GM21619 (cell line): ENCODE measurements around the gene NTM.

Experiments used
- ATAC-seq: cut with Tn5 transposase; IDR thresholded peaks from one replicate; pipeline ENCODE4 v1.9.1; 2021; ENCODE audit not compliant: unreplicated experiment

The NTM gene

DNA sequence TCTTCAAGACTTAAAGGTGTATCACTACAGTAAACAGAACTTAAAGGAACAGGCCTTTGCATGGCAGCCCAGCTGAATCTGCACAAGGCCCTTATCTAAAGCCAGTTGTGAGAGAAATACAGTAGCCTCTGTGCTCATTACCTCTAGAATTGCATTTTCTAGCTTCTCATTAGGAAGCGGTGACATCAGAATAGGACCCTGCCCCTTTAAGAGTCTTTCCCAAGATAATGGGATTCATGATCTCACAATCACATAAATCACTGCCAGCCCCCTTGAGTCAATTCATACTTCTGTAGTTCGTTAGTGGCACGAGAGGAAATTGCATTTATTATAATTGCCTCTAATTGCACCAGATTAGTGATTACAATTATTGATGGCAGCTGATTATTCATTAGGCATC lies 170.3 kb downstream of the NTM start:
- ATAC-seq, result no peak

DNA sequence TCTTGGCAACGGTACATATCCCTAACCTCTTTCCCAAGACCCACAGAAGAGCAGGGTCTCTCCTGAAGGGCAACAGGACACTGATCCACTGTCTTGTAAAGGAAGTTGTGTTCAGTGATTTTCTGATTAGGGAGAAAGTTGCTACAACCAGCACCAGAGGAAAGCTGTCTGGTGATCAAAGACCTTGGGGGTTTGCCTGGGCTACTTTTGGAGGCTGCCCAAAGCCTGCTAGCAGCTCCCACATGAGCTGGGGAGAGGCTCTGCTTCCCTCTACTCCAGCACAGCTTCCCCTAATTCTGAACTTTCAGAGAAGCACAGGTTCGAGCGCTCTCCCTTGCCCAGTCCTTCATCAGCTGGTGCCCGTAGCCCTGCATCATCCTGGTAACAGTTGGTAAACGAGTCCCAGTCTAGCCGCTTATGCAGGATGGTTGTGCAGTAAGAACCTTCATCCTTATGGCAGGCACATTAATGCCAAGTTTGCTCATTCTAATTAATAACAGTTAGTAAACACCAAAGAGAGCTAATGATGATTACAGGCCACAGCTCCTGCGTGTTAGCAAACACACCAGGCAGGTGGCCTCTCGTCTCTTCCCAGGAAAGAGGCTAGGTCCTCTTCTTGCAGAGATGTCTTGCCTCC lies 173.1 kb downstream of the NTM start:
- no peak for ATAC-seq

DNA sequence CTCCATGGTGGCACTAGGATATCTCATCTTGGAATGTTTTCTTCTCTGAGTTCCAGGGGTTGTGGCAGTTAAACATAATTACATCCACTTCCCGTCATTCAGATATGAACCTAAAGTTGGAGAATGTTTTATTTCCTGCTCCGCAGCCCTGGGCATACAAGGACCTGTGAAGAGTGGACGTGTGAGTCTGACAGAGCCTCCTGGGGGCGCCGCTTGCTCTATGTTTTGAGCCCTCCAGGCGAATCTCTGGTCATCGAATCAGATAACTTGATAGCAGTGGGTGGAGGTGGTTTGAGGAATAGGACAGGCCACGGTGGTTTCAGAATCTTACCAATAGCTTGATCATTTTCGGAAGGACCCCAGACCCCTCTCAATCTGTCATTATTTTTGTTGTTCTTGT lies 174.2 kb downstream of the NTM start:
- ATAC-seq, result no peak

DNA sequence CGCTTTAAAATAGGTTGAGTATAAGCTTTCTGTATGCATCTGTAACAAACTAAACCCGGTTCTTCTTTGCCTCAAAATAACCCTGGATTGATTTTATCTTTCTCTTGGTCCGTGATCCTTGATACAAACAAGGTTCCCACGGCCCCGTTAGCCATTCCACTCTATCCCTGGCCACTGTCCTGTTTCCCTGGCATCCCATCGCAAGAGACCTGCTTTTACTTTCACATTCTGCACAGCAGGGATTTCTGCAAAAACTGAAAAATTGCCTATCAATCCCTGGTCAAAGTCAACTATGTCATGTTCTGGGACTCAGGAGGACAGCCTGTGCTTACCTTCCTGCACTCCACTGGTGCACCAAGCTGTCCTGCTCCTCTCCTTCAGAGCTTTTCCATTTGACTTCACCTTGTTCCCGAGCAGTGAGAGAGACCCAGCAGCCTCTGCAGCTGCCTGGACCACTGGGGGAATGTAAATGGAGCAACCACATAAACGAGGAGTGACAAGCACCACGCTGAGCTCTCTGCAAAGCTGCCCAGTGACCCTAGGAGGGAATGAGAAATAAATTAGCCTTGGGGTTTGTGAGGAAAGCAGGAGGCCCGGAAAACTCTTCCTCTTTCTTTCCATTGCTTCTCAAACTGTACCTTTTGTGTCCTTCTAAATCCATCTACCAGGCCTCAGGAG lies 175.9 kb downstream of the NTM start:
- ATAC-seq, result no peak

DNA sequence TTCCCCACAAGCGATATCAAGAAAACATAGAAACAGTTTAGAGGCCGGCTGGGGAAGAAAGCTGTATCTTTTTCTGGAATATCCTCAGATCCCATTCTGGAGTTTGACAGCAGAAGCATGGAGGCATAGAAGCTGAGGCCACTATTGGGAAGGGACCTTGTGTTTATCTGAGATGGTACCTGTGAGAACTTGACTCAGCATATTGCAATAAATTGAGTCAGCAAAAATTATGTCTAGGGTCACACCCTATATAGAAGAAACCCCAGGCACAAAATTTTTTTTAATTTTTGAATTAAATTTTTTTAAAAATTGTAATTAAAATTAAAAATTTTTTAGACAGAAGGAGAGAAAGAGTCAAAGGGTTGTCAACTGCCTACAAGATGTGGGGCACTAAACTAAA lies 178.7 kb downstream of the NTM start:
- ATAC-seq, result no peak

DNA sequence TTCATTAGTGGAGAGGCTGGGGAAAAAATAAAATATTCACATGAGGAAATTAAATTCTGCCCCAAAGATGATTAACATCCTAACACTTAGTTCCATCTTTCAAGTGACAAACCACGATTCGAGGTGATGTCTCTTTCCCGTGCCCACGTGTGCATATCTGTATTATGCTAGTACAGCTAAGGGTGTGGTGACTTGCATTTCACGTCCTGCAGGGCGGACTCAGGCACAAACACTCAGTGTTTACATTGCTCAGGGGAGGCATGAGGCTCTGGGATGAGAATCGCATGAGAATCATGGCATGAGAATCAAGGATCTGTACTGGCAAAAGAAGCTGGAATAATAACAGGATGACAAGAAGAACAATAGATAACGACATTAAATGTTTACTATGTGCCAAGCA lies 179.4 kb downstream of the NTM start:
- no peak for ATAC-seq

DNA sequence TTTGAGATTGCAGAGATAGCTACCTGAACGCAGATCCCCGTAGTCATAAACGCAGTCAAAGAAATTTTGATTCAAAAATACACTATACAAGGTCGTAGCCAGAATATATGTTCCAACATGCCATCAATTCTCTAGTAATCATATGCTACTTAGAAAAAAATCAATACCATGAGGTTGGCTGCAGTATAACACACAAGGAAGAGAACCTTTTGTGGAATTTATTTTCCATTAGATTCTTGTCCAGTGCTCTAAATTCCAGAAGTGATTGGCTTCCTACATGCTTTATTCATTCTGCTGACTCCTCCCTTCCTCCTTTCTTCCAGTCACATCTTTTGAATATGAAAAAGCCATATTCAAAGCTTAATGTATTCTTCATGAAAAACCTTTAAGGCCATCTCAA lies 189.9 kb downstream of the NTM start:
- ATAC-seq, result no peak

DNA sequence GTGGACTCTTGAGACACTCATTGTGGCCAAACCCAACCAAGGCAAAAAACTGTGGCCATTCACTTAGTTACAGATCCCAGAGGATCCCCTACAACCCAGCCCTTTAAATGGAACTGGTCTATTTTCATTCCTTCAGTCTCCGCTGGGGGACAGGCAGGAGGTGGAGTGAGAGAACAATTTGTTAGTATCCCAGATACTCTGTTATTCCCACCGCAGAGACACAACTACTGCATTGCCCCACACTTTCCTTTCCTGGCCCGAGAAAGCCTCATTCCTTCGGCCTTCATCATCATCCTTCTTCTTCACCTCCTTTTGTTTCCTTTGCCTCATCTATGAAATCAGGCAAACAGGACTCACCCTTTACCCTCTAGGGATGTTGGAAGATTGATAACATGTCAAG lies 191.1 kb downstream of the NTM start:
- no peak for ATAC-seq

DNA sequence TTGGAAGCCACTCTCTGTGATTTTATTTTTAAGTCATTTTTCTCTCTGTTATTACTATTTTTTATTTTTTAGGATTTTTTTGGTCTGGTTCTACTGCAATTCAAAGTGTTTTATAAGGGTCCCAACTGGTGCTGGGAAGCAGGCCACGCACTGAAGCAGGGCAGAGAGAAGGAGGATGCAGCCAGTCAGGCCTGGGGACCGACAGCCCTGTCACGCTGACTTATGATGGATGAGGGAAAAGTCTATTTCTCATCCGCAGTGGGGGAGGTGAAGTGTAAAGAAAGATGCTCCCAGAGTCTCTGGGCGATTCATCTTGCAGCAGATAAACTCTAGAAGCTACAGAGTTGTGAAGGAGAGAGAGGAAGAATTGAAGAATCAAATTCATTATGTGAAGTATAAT lies 191.6 kb downstream of the NTM start:
- ATAC-seq, result no peak

DNA sequence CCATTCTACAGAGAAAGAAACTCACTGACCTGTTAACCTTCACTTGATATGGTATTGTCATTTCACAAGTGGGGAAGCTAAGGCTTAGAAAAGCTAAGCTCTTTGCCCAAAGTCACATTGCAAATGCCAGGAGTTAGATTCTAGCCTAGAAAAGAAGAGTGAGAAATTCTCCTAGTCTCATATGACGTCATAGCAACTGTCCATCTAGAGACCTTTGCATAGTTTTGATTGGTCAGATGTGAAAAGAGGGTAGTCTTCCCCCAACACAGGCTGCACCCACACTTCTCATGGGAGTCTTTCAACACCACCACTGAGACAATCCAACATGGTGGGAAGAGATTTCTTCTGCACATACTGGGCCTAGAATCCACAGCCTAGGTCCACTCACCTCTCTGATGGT lies 197.9 kb downstream of the NTM start:
- ATAC-seq, result no peak

DNA sequence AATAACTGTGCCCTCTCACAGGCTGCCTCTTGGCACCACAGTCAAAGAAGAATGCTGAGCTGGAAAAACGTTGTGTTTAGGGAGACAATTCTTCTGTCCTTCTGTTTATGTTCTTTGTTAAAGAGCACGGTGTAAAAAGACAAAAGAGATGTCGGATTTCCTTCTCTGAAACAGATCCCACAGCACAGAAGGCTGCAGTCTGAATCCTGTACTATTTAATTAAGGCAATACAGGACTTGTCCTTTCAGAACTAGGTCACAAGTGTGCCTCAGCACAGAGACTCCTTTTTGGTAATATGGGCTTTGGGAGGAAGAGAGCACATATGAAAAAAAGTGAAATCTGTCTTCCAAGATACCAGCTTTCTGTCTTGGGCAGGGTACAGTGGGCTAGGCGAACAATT lies 201.2 kb downstream of the NTM start:
- no peak for ATAC-seq

DNA sequence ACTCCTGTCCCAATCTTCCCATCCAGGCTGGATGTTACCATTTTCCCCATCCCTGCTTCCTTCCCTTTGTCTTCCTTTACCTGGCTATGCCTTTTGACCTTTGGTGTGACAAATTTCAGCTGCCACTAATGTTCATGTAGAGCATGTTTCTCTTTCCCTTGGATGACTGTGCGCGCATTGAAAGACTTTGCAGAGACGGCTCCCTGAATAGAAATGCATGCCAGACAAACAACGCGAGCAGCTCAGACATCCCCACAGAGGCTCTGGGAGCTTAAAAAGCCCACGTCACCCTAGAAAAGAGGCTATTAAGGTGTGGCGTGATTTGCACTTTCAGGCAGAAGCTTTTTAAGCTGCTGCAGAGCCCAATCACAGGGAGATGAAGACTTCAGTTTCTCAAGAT lies 202.0 kb downstream of the NTM start:
- no peak for ATAC-seq

DNA sequence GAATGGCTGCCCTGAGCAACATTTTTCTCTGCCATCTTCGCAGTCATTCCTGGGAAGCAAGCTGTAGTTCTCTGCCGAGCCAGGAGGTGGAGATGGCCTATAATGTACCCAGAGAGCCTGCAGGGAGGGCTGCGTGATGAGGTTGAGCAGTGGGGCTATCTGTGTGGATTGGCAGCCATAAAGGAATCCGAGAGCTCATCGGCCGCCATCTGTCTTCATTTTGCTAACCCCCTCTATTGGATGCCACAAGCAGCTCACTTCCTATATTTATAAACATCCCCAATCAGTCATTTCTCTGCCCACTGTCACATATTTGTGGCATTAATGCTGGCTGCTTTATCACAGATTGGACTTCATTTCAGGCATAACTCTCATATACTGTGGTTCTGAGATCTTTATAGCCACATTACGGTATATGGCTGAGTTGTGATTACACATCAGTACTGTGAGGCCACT lies 209.5 kb downstream of the NTM start:
- ATAC-seq, result peak; percentile 91

DNA sequence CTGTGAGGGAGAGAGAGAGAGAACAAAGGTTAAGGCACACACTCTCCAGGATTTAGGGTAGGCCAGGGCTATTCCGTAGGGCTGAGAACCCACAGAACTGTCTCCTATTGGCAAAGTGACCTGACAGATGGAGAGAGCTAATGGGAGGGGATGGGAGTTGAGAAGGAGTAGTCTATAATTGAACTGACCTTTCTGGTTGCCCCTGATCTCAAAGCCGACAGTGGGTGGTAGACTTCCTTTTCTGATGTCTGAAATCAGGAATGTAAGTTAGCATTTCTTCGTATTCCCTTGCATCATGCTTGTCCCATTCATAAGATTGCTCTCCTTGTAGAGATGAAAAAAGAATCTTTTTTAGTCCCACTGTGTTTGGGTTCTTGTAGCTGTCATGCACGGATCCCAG lies 210.1 kb downstream of the NTM start:
- no peak for ATAC-seq

DNA sequence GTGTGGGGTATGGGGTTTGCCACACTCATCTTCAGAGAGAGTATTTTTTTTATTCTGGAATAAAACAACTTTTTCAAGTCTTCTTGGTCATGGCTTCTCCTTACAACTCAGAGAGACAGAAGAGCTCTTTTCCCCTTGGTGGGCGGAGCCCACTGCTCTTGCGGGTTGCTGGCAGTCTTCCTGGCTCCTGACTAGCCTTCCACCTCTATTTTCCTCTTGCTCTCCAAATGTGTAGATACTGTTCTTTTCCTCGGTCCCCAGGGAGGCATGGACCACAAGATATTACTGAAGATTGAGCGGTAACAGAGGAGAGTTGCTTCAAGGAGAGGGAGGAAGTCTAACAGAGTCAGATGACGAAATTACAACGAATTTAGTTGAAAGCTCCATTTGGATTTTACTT lies 210.6 kb downstream of the NTM start:
- no peak for ATAC-seq

DNA sequence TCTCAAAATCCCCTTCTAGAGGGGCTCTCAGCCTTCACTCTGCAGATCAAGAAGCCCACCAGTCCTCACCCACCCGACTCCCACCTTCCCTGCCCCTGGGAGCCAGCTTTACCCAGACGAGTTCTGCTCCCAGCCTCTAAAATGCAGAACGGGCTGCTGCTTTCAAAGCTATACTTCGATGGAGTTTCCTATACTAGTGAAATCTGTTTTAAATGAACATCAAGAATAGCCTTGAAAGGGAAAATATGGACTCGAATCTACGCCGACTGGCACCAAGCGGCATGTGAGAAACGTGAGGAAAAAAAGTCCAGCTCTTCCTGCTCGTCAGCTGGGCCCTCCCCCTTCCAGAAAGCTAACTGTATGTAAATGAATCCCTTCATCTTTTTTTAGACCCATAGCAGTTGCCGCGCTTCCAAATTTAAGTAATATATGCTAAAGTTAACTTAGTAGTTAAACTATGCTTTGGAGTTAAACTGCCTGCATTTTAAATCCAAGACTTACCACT lies 211.7 kb downstream of the NTM start:
- no peak for ATAC-seq

DNA sequence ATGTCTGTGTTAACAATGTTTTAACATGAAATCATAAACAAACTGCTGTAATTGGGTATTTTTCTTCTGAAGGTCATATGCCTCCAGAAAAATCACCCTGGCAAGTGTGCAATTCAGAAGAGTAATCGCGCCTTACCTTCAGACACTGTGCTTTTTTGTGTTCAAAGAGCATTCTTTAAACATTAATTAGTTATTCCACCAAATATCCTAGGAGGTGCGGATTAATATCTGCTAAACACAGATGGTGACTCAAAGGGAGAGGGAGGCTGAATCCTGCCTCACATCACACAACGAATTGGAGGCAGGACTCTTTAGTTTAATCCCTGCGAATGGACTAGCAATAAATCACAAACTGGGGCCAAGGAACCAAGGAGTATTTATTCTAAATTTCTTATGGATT lies 213.0 kb downstream of the NTM start:
- no peak for ATAC-seq

DNA sequence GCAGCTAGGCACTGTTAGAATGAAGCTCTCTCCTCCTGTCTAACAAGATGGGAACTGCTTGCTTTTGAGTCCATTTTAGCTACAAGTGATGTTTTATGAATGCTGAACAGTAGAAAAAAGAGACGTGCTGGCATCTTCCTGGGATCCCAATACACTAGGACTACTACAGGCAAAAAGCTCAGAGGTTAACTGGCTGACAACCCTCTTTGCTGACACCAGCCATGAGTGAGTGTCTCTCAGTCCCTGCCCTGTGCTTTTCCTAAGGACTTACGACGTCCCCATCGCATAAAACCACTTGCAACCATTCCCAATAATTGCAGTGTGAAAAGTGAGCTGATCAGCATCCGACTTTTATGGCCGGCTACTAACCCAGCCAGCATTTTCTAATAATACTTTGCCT lies 213.5 kb downstream of the NTM start:
- no peak for ATAC-seq

DNA sequence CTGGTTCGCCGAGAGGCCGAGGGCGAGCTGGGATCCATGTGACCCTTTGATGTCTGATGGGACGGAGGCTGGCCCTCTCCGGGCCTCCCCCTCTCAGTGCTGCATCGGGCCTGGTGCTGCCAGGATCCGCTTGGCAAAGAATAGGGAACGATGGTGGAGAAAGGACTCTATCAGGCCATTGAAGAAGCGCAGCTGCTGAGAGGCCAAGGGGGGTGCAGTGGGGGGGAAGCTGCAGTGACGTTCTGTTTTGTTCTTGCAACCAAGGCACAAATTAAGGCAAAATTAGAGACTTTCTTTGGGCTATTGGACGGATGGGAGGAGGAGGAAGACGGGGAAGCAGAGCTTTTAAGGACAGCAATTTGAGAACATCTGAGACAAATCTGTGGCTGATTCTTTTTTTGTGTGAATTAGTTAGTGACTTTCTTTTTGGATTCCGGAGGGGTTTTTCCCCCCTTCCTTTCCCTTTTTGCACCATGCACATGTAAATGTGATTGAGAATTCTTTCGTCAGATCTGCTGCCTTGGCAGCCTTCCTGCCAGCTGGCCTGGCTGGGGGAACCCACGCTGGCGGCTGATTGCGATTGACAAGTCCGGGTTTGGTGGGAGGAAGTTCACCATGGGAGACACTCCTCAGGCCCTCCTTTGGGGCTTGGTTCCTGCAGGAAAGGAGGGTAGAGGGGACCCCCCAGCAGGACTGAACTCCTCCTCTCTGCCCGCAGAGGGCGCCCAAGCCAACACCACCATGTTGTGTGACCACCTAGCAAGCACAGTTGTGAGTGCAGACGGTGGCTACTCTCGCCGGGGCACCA lies 214.6 kb downstream of the NTM start:
- no peak for ATAC-seq

DNA sequence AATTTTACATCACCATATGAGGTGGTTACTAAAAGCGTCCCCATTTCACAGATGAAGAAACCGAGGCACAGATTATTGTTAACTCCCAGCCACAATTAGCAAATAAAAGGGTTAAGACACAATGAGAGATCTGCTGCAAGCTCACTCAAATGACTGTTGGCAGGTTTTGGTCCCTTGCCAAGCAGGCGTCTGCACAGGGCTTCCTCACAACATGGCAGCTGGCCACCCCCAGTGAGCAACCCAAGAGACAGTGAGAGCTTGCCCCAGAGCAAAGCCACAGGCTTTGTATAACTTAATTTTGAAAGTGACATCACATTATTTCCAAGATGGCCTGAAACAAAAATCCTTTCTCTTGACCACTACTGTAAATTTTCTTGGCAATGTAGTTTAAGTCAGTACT lies 217.6 kb downstream of the NTM start:
- no peak for ATAC-seq

DNA sequence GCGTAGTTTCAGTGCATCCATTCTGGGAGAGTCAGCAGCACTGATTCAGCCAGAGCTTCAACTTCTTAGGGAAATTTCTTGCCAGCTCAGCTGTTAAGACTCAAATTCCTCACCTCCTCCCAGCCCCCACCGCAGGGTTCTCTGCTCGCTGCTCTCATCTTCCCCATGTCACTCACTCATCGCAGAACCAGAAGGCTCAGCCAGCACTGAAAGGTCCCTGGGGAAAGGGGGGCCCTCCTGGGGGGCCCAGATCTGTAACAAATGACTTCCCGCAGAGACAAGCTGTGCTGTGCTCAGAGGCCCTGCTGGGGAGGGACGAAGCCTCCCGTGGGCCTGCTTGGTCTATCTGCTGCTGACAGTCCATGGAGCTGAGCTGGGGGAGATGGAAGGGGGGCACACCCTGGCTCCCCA lies 220.6 kb downstream of the NTM start:
- ATAC-seq, result no peak

DNA sequence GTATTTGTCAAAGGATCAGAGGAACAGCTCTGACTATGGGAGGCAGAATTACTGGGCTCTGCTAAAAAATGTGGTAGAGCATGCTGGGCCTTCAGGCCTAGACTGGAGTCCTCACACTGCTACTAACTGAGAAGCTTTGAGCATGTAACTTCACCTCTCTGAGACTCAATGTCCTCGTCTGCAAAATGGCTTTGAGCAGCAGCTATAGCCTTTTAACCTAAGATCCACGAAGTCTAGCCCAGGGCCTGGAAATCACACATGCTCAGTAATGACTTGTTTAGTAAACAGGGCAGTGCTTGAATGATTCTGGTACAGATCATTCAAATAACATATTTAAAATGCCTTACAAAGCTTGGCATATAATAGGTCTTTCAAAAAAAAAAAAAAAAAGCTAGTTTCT lies 221.7 kb downstream of the NTM start:
- ATAC-seq, result no peak
